Ishikawa (cell line): ENCODE measurements around the gene SLC17A5.

ENCODE experiments used
- CEBPB ChIP-seq: IDR thresholded peaks from 2 replicates; pipeline ENCODE4 v1.6.1; 2012
- CREB1 ChIP-seq: IDR thresholded peaks from 2 replicates; pipeline ENCODE4 v1.6.1; 2012; ENCODE audit warnings: low read depth
- EGR1 ChIP-seq: IDR thresholded peaks from 2 replicates; pipeline ENCODE4 v1.6.1; 2012
- EP300 ChIP-seq: IDR thresholded peaks from 2 replicates; pipeline ENCODE4 v1.6.1; 2012; ENCODE audit warnings: borderline replicate concordance
- FOXM1 ChIP-seq: IDR thresholded peaks from 2 replicates; pipeline ENCODE4 v1.6.1; 2012; ENCODE audit warnings: low read depth, borderline replicate concordance
- RAD21 ChIP-seq: IDR thresholded peaks from 2 replicates; pipeline ENCODE4 v1.6.1; 2012; ENCODE audit warnings: low read depth
- TAF1 ChIP-seq: IDR thresholded peaks from 2 replicates; pipeline ENCODE4 v1.6.1; 2012; ENCODE audit warnings: low read depth, mild to moderate bottlenecking
- TF ChIP-seq, protein P1 (sequence below): IDR thresholded peaks from 2 replicates; pipeline ENCODE4 v1.6.1; 2012; ENCODE audit warnings: low read depth, mild to moderate bottlenecking
- TF ChIP-seq, protein P2 (sequence below): IDR thresholded peaks from 2 replicates; pipeline ENCODE4 v1.6.1; 2012
- TF ChIP-seq, protein P3 (sequence below): IDR thresholded peaks from 2 replicates; pipeline ENCODE4 v1.6.1; 2012

DNA sequence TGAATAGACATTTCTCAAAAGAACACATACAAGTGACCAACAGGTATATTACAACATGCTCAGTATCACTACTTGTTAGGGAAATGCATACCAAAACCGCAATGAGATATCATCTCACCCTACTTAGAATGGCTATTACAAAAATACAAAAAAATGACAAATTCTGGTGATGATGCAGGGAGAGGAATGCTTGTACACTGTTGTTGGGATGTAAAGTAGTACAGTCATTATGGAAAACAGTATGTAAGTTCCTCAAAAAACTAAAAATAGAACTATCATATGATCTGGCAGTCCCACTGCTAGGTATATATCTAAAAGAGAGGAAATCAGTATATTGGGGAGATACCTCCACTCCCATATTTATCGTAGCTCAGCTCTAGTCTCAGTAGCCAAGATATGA, 10.9 kb upstream of the SLC17A5 start:
- TF ChIP-seq TAF1 (no peak), EGR1 (no peak), EP300 (no peak), CREB1 (no peak), RAD21 (no peak), FOXM1 (no peak), CEBPB (no peak)
- TF ChIP-seq, protein P1, sequence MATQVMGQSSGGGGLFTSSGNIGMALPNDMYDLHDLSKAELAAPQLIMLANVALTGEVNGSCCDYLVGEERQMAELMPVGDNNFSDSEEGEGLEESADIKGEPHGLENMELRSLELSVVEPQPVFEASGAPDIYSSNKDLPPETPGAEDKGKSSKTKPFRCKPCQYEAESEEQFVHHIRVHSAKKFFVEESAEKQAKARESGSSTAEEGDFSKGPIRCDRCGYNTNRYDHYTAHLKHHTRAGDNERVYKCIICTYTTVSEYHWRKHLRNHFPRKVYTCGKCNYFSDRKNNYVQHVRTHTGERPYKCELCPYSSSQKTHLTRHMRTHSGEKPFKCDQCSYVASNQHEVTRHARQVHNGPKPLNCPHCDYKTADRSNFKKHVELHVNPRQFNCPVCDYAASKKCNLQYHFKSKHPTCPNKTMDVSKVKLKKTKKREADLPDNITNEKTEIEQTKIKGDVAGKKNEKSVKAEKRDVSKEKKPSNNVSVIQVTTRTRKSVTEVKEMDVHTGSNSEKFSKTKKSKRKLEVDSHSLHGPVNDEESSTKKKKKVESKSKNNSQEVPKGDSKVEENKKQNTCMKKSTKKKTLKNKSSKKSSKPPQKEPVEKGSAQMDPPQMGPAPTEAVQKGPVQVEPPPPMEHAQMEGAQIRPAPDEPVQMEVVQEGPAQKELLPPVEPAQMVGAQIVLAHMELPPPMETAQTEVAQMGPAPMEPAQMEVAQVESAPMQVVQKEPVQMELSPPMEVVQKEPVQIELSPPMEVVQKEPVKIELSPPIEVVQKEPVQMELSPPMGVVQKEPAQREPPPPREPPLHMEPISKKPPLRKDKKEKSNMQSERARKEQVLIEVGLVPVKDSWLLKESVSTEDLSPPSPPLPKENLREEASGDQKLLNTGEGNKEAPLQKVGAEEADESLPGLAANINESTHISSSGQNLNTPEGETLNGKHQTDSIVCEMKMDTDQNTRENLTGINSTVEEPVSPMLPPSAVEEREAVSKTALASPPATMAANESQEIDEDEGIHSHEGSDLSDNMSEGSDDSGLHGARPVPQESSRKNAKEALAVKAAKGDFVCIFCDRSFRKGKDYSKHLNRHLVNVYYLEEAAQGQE = no peak
- TF ChIP-seq, protein P2, sequence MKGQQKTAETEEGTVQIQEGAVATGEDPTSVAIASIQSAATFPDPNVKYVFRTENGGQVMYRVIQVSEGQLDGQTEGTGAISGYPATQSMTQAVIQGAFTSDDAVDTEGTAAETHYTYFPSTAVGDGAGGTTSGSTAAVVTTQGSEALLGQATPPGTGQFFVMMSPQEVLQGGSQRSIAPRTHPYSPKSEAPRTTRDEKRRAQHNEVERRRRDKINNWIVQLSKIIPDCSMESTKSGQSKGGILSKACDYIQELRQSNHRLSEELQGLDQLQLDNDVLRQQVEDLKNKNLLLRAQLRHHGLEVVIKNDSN = no peak
- TF ChIP-seq, protein P3, sequence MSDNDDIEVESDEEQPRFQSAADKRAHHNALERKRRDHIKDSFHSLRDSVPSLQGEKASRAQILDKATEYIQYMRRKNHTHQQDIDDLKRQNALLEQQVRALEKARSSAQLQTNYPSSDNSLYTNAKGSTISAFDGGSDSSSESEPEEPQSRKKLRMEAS = no peak
